WTC11 (cell line): Measurements from ENCODE around the gene FNDC3B. TPM values are rescaled to one million over a fixed set of nuclear protein-coding genes. Genes with fewer than 3 reads are reported as not detected.

Experiments used
- ATAC-seq: fragments of 200-7000 bp; cut with Tn5 transposase; 2 replicates; pipeline ENCODE4 v1.10.0; 2021; ENCODE audit warnings: mild to moderate bottlenecking, moderate library complexity
- CTCF ChIA-PET: fragments of 300-600 bp; sonication (Branson Sonifier 250); formaldehyde crosslinking; loops from one replicate; lab custom pipeline; 2021; ENCODE audit warnings: antibody characterized with exemption; lab: Charles Lee
- POLR2A ChIA-PET: fragments of 350-600 bp; sonication (Branson Sonifier 250); formaldehyde crosslinking; loops from one replicate; lab custom pipeline; 2021; ENCODE audit warnings: antibody characterized with exemption; lab: Charles Lee
- DNase-seq: peaks from one replicate; pipeline ENCODE4 v3.0.0; 2021; ENCODE audit warnings: low spot score
- H3K27ac Mint-ChIP-seq: 2 replicates; pipeline ENCODE4 v1.8.0; 2021; ENCODE audit warnings: mixed read lengths
- H3K27me3 Mint-ChIP-seq: 2 replicates; pipeline ENCODE4 v1.8.0; 2021; ENCODE audit warnings: low read depth, mild to moderate bottlenecking, moderate library complexity, mixed read lengths
- H3K36me3 Mint-ChIP-seq: 2 replicates; pipeline ENCODE4 v1.8.0; 2021; ENCODE audit warnings: mixed read lengths
- H3K4me1 Mint-ChIP-seq: 2 replicates; pipeline ENCODE4 v1.8.0; 2022; ENCODE audit warnings: mixed read lengths
- H3K4me3 Mint-ChIP-seq: 2 replicates; pipeline ENCODE4 v1.8.0; 2021; ENCODE audit warnings: mild to moderate bottlenecking, moderate library complexity, mixed read lengths
- H3K9me3 Mint-ChIP-seq: 2 replicates; pipeline ENCODE4 v1.8.0; 2021; ENCODE audit warnings: mixed read lengths
- ATF1 ChIP-seq: sonication (generic); formaldehyde crosslinking; IDR thresholded peaks from 2 replicates; pipeline ENCODE4 v1.8.1; 2023; ENCODE audit warnings: mild to moderate bottlenecking, moderate library complexity, missing genetic modification reagents
- CREB1 ChIP-seq: sonication (generic); formaldehyde crosslinking; IDR thresholded peaks from 2 replicates; pipeline ENCODE4 v1.8.0; 2023; ENCODE audit warnings: mild to moderate bottlenecking, missing genetic modification reagents
- ELF4 ChIP-seq: sonication (generic); formaldehyde crosslinking; IDR thresholded peaks from 2 replicates; pipeline ENCODE4 v1.8.1; 2022; ENCODE audit warnings: low read depth, mild to moderate bottlenecking, moderate library complexity, missing genetic modification reagents
- ESRRA ChIP-seq: sonication (generic); formaldehyde crosslinking; IDR thresholded peaks from 2 replicates; pipeline ENCODE4 v1.8.1; 2022; ENCODE audit warnings: mild to moderate bottlenecking, missing genetic modification reagents, borderline replicate concordance
- ETV6 ChIP-seq: sonication (generic); formaldehyde crosslinking; IDR thresholded peaks from 2 replicates; pipeline ENCODE4 v1.8.1; 2022; ENCODE audit warnings: mild to moderate bottlenecking, missing genetic modification reagents
- FOXP1 ChIP-seq: sonication (generic); formaldehyde crosslinking; IDR thresholded peaks from 2 replicates; pipeline ENCODE4 v1.8.0; 2022; ENCODE audit warnings: missing genetic modification reagents, mild to moderate bottlenecking, moderate library complexity, borderline replicate concordance
- GRHL2 ChIP-seq: fragments of 250-450 bp; sonication (Bioruptor Pico); IDR thresholded peaks from 2 replicates; pipeline ENCODE4 v1.8.0; 2022; ENCODE audit warnings: mild to moderate bottlenecking, moderate library complexity; ENCODE audit not compliant: insufficient replicate concordance, severe bottlenecking
- HMGXB4 ChIP-seq: sonication (generic); formaldehyde crosslinking; IDR thresholded peaks from 2 replicates; pipeline ENCODE4 v1.8.1; 2023; ENCODE audit warnings: mild to moderate bottlenecking, moderate library complexity, missing genetic modification reagents
- NR1H2 ChIP-seq: sonication (generic); formaldehyde crosslinking; IDR thresholded peaks from 2 replicates; pipeline ENCODE4 v1.9.0; 2021; ENCODE audit warnings: mild to moderate bottlenecking, moderate library complexity, missing genetic modification reagents
- SOX15 ChIP-seq: fragments of 250-450 bp; sonication (Bioruptor Pico); IDR thresholded peaks from 2 replicates; pipeline ENCODE4 v1.9.0; 2021; ENCODE audit warnings: mild to moderate bottlenecking
- ZBTB21 ChIP-seq: sonication (generic); formaldehyde crosslinking; IDR thresholded peaks from 2 replicates; pipeline ENCODE4 v1.8.1; 2023; ENCODE audit warnings: mild to moderate bottlenecking, missing genetic modification reagents, borderline replicate concordance
- ZNF121 ChIP-seq: sonication (generic); formaldehyde crosslinking; IDR thresholded peaks from 2 replicates; pipeline ENCODE4 v1.8.0; 2023; ENCODE audit warnings: missing genetic modification reagents
- ZNF396 ChIP-seq: fragments of 250-450 bp; sonication (Bioruptor Pico); IDR thresholded peaks from 2 replicates; pipeline ENCODE4 v1.8.0; 2021; ENCODE audit warnings: mild to moderate bottlenecking, moderate library complexity, borderline replicate concordance
- total RNA-seq: library from RNA; stranded (reverse); gene quantifications from 3 replicates; pipeline ENCODE4 v1.2.3, GENCODE V29; 2021
- TF ChIP-seq, protein P1 (sequence below): sonication (generic); formaldehyde crosslinking; IDR thresholded peaks from 2 replicates; pipeline ENCODE4 v1.8.0; 2022; ENCODE audit warnings: mild to moderate bottlenecking, missing genetic modification reagents
- TF ChIP-seq, protein P2 (sequence below): sonication (generic); formaldehyde crosslinking; IDR thresholded peaks from 2 replicates; pipeline ENCODE4 v1.8.1; 2022; ENCODE audit warnings: mild to moderate bottlenecking, moderate library complexity, missing genetic modification reagents
- TF ChIP-seq, protein P3 (sequence below): fragments of 250-450 bp; sonication (Bioruptor Pico); IDR thresholded peaks from 2 replicates; pipeline ENCODE4 v1.9.0; 2021; ENCODE audit warnings: mild to moderate bottlenecking

FNDC3B gene
- total RNA-seq, 1 experiment from 2014 or later: 42.8 TPM

DNA sequence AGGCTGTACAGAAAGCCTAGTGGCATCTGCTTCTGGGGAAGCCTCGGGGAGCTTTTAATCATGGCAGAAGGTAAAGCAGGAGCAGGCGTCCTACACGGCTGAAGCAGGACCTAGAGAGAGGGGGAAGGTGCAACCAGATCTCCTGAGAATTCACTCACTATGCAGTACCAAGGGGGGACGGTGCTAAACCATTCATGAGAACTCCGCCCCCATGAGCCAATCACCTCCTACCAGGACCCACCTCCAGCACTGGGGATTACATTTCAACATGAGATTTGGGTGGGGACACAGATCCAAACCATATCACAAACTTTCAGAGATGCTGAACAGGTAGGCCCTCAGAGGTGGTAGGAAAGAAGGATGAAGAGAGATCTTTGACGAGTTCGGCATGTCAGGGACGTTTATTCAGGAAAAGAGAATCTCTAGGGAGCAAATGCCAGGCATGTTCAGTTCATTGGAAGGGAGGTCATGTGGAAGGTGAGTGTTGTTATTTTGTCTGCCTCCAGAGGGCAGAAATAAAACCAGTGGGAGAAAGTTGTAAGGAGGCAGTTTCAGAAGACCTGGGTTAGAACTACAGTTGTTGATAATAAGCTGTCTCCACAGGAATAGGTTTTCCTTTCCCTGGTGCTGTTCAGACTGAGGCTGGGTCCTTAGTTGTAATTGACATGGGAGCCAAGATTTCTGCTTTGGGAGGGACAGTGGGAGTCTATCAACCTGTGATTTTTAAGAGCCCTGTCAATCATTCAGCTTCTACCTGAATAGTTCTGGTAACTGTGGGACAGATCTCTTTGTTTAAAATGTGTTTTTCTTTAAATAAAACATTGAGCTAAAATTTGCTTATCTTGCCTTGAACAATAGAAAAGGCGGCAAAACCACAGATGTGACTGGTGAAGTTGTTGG, 4.3 kb upstream of the FNDC3B start:
- CTCF ChIA-PET: interaction anchor here (0.6 to 1.0 kb wide), 7 partner anchors 9 to 306 kb away, joined by 3 to 4 read pairs (median 3); no protein-coding TSS in a partner anchor
- TF ChIP-seq, protein P1, sequence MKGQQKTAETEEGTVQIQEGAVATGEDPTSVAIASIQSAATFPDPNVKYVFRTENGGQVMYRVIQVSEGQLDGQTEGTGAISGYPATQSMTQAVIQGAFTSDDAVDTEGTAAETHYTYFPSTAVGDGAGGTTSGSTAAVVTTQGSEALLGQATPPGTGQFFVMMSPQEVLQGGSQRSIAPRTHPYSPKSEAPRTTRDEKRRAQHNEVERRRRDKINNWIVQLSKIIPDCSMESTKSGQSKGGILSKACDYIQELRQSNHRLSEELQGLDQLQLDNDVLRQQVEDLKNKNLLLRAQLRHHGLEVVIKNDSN (CRISPR knock-in tag): 0 out of 2 replicates have a peak, but pooled peaks have one; percentile 26
- TF ChIP-seq CREB1 (CRISPR knock-in tag): no peak
- TF ChIP-seq, all 79 proteins: peak for 1
- peak; percentile 49 for ATAC-seq
- H3K4me1 Mint-ChIP-seq: peaks cover 25% of the 10 kb centered on the region
- no peaks in the 10 kb centered on the region for H3K27me3 Mint-ChIP-seq
- peaks cover 6% of the 10 kb centered on the region for H3K36me3 Mint-ChIP-seq
- peak overlapping the region; percentile 14 for H3K4me3 Mint-ChIP-seq
- DNase-seq: peak; percentile 37
- peaks cover 9% of the 10 kb centered on the region for H3K9me3 Mint-ChIP-seq
- POLR2A ChIA-PET: no interaction called here
- peak overlapping the region; percentile 12; the same call in 1 of the 2 replicates for H3K27ac Mint-ChIP-seq

DNA sequence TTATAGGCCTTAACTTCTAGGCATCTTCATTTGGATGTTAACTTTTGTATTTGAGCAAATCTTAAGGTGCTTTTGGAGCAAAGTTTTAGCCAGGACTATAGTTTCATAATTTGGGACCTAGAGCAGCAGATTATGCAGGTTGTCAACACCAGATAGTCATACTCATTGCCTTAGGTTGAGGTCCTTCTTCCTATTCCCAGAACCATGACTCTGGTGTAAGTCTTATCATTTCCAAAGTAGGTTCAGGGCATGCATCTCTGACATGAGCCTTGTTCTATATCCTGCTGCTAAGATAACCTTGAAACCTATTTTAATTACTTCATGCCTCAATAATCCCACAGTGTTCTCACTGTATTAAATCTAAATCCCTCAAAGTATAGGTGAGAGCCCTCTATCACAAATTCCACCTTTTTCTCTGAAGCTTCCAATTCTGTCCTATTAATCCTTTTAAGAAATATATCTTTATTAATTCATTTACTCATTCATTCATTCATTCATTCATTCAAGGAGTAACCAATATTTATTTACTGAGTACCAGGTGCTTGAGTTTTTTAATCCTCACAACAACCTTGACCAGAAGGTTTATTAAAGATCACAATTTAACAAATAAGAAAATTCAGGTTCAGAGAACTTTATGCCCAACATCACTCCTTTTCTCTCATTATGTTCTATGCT, 2.7 kb upstream of the FNDC3B start:
- no peak for TF ChIP-seq ETV6 (CRISPR knock-in tag)
- no peak for TF ChIP-seq ZBTB21 (CRISPR knock-in tag)
- no peak for TF ChIP-seq NR1H2
- no peak for TF ChIP-seq ELF4
- no peak for TF ChIP-seq ATF1 (CRISPR knock-in tag)
- no peak for TF ChIP-seq HMGXB4 (CRISPR knock-in tag)
- TF ChIP-seq ESRRA (CRISPR knock-in tag): no peak
- TF ChIP-seq, protein P2, sequence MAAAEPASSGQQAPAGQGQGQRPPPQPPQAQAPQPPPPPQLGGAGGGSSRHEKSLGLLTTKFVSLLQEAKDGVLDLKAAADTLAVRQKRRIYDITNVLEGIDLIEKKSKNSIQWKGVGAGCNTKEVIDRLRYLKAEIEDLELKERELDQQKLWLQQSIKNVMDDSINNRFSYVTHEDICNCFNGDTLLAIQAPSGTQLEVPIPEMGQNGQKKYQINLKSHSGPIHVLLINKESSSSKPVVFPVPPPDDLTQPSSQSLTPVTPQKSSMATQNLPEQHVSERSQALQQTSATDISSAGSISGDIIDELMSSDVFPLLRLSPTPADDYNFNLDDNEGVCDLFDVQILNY (CRISPR knock-in tag): no peak
- no peak for TF ChIP-seq ZNF396 (CRISPR knock-in tag)
- no peak for TF ChIP-seq SOX15 (CRISPR knock-in tag)
- no peak for TF ChIP-seq ZNF121 (CRISPR knock-in tag)
- TF ChIP-seq, protein P3, sequence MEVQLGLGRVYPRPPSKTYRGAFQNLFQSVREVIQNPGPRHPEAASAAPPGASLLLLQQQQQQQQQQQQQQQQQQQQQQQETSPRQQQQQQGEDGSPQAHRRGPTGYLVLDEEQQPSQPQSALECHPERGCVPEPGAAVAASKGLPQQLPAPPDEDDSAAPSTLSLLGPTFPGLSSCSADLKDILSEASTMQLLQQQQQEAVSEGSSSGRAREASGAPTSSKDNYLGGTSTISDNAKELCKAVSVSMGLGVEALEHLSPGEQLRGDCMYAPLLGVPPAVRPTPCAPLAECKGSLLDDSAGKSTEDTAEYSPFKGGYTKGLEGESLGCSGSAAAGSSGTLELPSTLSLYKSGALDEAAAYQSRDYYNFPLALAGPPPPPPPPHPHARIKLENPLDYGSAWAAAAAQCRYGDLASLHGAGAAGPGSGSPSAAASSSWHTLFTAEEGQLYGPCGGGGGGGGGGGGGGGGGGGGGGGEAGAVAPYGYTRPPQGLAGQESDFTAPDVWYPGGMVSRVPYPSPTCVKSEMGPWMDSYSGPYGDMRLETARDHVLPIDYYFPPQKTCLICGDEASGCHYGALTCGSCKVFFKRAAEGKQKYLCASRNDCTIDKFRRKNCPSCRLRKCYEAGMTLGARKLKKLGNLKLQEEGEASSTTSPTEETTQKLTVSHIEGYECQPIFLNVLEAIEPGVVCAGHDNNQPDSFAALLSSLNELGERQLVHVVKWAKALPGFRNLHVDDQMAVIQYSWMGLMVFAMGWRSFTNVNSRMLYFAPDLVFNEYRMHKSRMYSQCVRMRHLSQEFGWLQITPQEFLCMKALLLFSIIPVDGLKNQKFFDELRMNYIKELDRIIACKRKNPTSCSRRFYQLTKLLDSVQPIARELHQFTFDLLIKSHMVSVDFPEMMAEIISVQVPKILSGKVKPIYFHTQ (CRISPR knock-in tag): no peak
- TF ChIP-seq FOXP1 (CRISPR knock-in tag): no peak
- TF ChIP-seq GRHL2 (CRISPR knock-in tag): no peak
- TF ChIP-seq, all 79 proteins: peak for 0
- Mint-ChIP-seq H3K9me3 (peaks cover 9% of the 10 kb centered on the region), H3K36me3 (peaks cover 6% of the 10 kb centered on the region), H3K4me1 (peaks cover 28% of the 10 kb centered on the region), H3K27me3 (no peaks in the 10 kb centered on the region), H3K27ac (no peak overlapping the region), H3K4me3 (no peak overlapping the region)
- ChIA-PET CTCF (no interaction called here), POLR2A (no interaction called here)
- ATAC-seq (no peak), DNase-seq (no peak)
